GM19455 (cell line): ENCODE data around the gene PDZD7.

ENCODE experiments used
- ATAC-seq: cut with Tn5 transposase; IDR thresholded peaks from one replicate; pipeline ENCODE4 v1.9.1; 2021; ENCODE audit not compliant: unreplicated experiment

The PDZD7 gene

DNA sequence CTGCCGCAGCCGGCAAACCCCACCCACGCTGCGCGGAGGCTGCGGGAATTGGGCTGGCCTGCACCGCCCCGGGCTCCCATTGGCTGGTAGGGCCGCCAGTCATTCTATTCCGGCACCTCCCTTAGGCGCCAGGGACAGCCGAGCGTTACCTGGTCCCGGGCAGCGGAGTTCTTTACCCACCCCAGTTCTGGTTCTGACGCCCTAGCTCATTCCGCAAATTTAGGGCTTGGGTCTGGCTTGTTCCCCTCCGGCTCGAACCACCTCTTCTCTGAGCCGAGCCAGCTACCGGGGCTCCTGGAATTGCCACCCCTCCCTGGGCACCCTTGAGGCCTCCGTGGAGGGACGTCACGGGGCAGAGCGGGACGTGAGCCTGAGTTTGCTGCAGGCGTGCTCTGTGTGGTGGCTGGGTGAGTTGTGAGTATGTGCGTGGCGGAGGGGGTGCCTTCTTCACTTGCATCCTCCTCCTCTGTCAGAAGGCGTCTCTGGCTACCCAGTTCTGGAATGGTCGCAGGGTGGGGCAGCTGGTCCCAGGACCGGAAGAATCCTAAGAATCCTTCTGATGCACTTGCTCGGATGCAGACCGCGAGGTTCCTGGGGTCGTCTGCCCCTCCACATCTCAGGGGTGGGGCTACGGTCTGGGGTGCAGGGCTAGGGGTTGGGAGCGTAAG, at the start of gene PDZD7, which contains the start of gene SFXN3:
PDZD7 (minus strand) TSS at position 2 of the 668 bp plus-strand sequence. CDS start 910 bp downstream, outside the sequence.
SFXN3 (plus strand) TSS at position 107 of the 668 bp plus-strand sequence. CDS start 3,461 bp downstream, outside the sequence.
- ATAC-seq: peak; percentile 86

DNA sequence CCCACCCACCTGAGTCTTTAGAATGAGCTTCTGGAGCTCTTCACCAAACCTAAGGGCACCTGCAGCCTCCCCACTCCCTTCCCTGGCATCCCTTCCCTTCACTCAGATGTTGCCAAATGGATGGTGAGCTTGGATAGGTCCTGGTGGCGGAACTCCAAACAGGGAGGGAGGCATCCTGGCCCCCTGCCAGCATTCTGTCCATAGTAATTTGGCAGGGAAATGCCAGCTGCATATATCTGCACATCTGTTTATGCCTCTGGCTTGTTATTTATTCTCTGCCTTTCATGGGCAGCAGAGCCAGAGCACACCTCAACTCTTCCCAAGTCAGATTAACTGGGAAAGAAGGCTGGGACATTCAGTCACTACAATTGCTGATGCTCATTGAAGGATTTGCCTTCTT, 48.9 kb upstream of the PDZD7 start:
- ATAC-seq: no peak

DNA sequence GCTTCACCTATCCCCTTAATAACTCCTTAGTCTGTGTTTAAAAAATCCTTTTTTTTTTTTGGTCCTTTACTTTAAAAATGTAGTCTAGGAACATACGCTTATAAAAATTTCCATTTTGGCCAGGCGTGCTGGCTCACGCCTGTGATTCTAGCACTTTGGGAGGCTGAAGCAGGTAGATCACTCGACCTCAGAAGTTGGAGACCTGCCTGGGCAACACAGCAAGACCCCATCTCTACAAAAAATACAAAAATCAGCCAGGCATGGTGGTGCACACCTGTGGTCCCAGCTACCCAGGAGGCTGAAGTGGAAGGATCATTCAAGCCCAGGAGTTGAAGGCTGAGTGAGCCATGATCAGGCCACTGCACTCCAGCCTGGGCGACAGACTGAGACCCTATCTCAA, 45.7 kb upstream of the PDZD7 start:
- no peak for ATAC-seq

DNA sequence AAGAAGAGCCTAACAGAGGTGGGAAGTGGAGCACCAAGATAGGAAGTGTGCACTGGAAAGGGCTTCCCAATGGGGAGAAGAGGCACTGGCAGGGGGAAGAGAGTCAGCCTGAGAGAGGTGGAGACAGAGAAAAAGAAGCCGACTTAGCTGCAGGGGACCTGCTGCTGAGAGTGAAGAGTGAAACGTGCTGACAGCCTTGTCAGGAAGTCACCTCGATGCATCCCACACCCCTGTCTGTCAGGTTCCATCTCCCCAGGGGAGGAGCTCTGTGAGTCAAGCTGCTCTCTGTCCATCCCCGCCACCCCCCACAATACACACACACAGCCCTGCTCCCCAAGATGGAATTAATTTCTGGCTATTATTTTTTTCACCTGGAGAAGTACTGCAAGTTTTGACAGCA, 44.8 kb upstream of the PDZD7 start:
- ATAC-seq: no peak

DNA sequence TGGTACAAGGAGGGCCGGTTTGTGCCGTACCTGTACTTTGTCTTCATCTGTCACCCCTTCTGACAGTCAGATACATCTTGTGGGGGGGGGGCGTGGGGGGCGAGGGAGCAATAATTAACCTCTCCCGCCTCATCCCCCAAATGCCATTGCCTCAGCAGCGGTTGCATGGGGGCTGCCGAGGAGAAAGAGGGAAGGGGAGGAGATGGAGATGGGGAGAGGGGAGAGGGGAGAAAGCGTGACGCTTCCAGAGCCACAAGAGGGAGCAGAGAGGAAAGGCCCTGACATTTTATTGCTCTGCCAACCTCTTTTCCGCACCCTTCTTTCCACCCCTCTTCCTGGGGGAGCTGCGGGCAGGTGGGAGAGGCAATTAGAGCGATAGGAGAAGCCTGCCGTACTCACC, 42.7 kb upstream of the PDZD7 start:
- no peak for ATAC-seq

DNA sequence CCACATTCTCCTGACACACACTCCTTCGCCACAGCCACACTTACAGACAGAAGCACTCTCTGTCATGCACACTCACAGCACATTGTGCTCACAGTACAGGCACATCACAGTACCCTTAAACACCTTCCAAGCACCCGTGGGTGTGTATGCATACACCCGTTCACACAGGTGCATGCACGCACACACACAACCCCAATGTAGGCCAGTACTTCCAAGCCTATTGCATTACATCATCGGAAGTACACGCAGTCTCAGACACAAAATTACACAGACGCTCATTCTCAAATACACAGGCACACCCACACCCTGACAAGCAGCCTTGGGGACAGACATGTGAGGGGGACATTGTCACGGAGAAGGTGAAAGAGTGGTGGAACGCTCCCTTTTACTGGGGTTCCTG, 42.0 kb upstream of the PDZD7 start:
- no peak for ATAC-seq

DNA sequence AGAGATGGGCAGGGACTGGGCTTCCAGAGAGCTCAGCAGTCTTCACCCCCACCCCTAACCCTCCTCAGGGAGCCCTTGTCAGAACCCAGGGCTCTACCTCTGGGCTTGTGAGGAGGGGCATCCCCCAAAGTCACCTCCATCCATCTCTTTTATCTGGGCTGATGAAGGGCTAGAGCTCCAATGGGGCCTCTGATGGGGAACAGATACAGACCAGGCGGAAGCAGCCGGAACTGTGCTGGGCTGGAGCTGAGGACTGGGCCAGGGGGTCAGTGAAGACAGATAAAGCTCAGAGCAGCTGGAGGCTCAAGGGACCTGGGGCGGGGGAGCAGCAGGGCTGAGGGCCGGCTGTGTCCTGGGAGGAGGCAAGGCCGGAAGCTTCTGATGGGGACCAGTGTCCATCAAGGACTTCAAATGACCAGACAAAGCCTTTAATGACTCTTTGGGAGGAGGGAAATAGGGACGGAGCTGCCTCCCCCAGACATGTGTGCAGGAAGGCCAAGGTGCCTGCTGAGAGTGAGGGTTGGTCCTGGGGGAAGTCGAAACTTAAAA, 41.0 kb upstream of the PDZD7 start:
- no peak for ATAC-seq

DNA sequence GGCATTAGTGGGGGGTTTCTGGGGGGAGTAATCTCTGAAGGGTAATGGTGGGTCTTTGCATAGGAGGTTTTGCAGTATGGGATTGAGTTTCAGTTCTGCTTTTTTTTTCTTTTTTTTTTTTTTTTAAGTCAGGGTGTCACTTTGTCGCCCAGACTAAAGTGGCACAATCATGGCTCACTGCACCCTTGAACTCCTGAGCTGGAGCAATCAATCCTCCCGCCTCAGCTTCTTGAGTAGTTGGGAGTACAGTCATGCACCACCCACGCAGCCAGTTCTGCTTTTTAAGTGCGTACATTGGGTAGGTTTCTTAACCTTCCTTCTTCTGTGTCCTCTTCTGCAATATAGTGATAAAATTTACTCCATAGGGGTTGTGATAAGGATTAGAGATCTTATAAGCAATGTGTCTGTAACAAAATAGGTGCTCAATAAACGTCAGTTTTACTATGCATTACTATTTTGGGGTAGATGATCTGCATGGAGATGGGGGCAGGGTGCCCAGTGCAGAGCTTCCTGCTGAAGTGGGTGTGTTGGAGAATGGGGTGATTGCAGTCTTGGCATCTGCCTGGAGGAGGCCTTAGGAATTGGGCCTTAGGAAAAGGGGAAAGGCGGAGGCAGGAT, 40.4 kb upstream of the PDZD7 start:
- no peak for ATAC-seq

DNA sequence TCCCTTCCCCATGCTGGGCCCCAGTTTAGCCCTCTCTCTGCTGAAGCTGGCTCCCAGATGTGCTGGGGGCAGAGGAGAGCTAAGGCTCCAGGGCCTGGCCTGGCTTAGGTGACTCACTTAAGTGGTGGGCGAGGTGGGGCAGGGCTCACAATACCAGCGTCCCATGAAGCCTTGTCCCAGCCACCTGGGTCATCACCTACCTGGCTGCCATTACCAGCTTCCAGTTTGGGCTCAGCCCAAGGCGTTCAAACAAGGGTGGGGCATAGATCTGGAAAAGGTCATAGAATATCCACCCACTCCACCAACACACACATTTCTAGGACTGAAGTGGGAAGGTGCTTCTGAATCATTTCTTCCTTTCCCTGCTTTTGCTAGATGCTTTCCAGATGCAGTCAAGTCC, 39.2 kb upstream of the PDZD7 start:
- no peak for ATAC-seq

DNA sequence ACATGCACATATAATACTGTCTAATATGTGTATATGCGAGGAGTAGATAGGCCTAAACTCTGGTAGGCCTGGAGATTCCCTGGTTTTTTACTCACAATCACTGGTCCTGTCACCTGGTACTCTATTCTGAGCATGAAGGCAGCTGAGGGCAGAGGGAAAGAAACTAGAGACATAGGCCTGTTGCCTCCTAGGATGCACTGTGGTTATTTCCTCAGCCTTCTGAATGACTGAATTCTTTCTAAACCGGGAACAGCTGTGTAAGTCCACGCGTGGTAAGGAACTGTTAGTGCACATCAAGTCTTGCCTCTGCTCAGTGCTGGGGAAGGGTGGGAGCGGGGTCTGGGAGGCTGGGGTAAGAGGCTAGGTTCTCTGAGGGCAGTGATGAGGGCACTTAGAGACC, 38.5 kb upstream of the PDZD7 start:
- no peak for ATAC-seq

DNA sequence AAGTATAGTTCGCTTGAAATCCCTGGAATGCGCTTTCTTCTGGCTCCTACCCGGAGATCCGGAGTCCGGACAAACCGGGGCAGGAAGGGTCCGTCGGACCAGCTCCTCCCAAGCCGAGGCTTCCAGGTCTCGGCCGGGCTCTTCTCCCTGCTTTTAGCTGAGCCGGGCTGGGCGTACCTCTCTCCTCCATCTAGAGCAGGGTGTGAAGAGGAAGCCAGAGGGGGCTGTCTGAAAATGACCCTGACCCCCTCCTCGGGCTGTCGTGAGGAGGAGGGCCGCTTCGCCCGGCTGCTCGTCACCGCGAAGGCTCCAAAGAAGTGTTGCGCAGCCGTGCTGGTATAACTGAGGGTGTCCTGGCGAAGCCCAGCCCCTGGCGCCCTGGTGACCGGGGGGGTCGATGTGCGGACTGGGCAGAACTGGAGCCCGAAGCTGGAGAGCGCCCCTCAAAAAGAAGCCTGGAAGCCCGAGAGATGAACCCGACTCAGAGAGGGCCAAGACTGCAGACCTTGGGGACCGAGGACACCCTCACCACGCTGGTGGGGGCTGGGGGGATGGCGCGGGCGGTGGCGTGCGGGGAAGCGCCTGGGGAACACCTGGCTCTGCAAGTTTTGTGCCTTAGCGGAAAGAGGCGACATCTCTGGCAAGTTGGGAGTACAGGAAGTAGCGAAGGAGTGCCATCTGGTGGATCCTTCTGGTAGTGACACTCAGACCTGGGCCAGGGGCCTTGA, 36.6 kb upstream of the PDZD7 start:
- ATAC-seq: no peak

DNA sequence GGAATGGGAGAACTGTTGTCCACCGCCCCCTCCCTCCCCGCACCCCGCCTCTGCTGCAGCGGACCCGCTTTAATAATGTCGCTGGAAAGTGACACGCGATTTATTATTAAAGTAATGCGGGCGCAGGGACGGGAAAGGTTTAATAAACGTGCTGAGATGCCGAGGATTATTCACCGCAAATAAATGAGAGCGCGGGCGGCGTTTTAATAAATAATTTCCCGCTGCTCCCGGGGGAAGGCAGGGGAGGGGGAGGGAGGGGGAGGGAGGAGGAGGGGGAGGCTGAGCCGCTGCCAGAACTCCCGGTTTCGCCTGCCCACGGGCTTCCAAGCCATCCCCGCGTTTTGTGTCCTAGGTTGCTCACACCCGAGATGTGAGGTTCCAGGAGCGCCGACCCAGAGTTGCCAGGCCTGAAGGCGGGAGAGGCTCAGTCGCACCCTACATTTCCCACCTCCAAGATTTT, 36.0 kb upstream of the PDZD7 start:
- ATAC-seq: no peak

DNA sequence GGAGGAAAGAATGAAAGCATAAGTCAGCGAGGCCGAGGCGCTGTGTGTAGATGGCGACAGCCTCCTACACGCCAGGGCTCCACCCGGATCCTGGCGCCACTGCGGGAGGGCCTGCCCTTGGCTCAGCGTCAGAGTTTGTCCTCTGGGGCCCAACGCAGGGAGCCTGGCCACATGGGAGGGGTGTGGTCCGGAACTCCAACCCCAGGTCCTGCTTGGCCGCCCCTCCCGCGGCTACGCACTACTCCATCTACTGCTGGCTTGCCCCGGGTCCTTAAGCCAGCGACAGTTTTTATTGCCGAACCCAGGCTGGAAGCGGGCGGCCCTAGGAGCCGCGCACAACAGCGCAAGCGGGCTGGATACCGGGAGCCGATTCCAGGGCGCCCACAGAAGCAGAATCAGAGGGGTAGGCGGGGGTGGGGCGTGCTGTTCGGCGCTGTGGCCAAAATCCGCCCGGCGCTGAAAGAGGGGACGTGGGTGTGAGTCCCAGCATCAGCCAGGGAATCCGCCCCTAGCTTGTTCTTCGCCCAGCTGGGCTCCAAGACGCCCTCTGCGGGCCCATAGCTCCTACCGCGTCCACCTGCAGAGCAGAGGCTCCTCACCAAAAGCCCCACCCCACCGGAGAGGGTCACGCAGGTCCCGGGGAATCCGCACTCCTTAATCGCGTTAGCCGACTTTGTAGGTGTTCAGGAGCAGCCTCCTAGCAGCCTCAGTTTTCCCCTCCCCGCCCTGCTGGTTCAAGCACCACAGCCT, 35.4 kb upstream of the PDZD7 start:
- no peak for ATAC-seq

DNA sequence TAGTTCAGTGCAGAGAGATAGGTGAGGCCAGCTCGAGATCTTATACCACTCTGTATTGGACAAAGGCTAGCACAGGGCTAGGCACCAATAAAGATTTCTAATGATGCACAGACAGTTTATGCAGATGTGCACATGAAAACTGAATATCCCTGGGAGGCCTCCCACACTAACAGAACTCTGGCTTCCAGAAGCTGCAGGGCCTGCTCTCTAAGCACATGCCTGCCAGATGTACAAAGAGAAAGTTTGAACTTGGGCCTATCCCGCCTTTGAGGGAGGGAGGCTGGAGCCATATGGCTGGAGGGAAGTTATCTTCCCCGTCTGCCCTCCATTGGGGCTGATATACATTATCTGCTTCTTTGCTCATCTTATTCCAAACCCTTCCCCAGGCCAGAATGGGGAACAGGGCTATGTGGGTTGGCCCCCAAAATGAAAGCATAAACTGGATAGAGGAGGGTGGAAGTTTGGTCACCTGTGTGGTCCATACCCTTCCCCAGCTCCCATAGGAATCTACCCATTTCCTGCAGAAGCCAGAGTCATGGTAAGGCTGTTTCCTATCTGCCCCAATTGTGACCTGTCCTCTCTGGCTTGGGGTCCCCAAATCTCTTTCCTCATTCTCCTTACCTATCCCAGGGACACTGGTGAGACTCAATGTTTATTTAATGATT, 34.7 kb upstream of the PDZD7 start:
- ATAC-seq: no peak

DNA sequence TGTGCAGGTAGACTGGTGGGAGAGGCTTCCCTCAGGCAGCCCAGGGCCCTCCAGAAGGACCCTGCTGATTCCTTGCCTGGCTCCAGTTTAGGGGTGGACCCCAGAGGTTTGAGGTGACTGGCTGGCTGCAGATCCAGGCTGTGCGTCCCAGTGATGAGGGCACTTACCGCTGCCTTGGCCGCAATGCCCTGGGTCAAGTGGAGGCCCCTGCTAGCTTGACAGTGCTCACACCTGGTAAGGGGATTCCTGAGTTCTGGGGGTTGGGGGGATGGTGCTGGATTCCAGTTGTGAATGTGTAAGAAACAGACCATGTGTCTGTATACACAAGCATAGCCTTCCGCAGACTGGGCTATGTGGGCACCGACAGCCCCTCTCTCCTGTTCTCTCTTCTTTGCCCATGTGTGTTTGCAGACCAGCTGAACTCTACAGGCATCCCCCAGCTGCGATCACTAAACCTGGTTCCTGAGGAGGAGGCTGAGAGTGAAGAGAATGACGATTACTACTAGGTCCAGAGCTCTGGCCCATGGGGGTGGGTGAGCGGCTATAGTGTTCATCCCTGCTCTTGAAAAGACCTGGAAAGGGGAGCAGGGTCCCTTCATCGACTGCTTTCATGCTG, 33.6 kb upstream of the PDZD7 start:
- no peak for ATAC-seq

DNA sequence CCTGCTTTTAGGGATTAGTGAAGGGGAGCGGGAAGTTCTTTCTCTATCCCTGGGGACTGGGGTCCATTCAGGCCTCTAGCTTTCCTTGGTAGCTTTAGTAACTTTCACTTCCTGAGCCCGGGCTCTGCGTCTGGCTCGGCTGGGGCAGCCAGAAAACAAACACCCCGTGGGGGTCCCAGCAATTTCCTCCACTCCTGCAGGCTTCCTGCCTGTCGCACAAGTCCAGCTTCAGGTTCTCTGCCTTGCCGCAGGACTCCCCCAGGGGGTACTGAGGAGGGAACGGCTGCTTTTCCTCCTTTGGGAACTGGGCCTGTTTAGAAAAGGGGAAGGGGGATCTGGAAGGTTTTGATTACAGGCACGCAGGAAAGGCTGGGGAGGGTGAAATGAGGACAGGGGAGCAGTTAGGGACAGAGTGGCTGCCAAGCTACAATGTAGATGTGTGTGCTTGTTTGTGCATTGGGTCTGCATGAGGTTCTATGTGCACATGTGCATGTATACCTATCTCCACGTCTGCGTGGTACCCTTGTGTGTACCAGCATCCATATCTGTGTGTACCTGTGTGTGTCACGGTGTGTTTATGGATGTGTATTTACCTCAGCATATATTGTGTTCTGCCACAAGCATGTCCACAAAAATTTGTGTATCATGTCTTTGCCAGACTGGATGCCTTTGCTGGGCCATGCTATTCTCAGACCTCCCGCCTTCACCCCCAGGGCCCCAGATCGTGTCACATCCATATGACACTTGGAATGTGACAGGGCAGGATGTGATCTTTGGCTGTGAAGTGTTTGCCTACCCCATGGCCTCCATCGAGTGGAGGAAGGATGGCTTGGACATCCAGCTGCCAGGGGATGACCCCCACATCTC, 32.9 kb upstream of the PDZD7 start:
- no peak for ATAC-seq

DNA sequence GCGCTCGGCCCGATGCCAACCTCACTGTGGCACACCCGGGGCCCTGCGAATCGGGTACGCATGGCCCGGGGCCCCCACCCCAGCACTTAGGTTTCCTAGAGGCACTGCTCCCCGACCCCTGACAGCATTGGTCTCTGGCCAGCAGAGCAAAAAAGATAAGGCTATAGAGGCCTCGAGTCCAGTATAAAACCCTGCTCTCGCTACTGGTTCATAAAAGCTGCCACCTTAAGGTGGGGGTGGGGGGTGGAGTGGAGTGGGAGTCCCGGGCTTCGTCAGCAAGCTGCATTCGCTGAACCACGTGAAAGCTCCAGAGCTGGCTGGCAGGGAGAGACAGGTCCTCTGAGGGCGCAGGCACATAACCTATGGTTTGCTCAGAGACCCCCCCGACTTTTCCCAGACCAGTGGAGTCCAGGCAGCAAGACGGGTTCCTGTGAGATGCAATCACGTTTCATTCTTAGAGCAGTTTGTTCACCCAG, 32.2 kb upstream of the PDZD7 start:
- no peak for ATAC-seq

DNA sequence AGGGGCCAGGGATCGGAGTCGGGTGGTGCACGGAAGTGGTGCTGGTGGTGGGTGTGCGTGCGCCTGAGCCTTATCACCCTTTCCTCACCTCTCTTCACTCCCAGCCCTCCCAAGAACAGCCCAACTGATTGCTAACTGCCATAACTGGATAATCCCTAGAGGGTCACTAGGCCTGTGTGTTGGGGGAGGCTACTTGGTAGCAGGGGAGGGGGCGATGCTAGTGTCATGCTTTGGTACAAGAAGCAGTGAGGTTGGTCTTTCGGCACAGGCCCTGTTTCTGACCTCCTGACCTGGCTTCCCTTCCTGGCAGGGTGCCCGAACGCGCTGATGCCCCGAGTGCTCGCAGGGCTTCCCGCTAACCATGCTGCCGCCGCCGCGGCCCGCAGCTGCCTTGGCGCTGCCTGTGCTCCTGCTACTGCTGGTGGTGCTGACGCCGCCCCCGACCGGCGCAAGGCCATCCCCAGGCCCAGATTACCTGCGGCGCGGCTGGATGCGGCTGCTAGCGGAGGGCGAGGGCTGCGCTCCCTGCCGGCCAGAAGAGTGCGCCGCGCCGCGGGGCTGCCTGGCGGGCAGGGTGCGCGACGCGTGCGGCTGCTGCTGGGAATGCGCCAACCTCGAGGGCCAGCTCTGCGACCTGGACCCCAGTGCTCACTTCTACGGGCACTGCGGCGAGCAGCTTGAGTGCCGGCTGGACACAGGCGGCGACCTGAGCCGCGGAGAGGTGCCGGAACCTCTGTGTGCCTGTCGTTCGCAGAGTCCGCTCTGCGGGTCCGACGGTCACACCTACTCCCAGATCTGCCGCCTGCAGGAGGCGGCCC, 31.5 kb upstream of the PDZD7 start:
- no peak for ATAC-seq
